HG03571 (cell line): ENCODE data around the gene TRIM52.
"Not testable (repeated sequence)": the region's sequence is repeated elsewhere in the genome, so short reads cannot be mapped to it uniquely, and the experiment has no call there.

ENCODE experiments used
- ATAC-seq: cut with Tn5 transposase; IDR thresholded peaks from one replicate; pipeline ENCODE4 v1.9.1; 2021; ENCODE audit not compliant: unreplicated experiment

The TRIM52 gene

DNA sequence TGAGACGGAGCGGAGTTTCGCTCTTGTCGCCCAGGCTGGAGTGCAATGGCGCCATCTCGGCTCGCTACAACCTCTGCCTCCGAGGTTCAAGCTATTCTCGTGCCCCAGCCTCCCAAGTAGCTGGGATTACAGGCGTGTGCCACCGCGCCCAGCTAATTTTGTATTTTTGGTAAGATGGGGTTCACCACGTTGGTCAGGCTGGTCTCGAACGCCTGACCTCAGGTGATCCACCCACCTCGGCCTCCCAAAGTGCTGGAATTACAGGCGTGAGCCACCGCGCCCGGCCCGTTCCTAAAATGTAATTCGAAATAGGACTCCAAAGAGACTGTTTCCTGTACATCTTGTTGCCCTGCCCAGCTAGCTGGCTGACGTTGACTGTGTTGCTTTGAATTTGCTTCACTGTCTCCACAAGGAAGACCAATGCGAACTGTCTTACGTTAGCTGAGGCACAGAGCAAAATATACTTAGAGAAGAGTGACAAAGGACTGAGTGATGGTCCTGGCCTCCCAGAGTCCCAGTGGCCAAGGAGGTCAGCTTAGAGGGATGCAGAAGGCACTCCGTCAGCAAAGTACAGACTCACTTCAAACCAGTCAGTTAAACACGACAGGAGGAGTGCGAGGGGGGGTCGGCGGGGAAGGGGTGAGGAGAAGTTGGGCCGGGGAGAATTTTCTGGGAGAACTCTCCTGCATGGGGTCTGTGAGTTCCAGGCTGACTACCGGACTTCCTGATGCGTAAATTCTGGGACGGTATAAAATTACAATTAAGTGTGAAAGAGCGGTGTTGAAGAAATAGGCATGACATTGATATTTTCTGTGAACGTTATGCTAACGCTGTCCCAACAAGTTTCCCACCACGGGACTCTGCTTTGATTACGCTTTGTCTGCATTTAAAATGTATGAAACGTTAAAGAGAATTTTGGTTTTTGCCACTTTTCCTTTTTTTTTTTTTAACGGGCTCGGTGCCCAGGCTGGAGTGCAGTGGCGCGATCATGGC lies 44.6 kb downstream of the TRIM52 start:
- ATAC-seq = no peak

DNA sequence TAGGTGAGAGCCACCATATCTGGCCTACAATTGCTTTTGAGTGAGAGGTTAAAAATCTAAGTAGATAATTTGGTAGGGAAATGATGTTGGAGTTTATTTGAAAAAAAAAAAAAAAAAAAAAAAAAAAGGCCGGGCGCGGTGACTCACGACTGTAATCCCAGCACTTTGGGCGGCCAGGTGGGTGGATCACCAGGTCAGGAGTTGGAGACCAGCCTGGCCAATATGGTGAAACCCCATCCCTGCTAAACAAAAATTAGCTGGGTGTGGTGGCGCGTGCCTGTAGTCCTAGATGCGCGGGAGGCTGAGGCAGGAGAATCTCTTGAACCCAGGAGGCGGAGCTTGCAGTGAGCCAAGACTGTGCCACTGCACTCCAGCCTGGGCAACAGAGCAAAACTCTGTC lies 46.7 kb downstream of the TRIM52 start:
- not testable (repeated sequence) for ATAC-seq

GRCh38 chr5:181212934-181213333 lies 48.0 kb downstream of the TRIM52 start:
- ATAC-seq = no peak

- ATAC-seq = no peak
Observed at GRCh38 chr5:181212080-181212479, 48.9 kb downstream of the TRIM52 start.

GRCh38 chr5:181211208-181211607 lies 49.7 kb downstream of the TRIM52 start:
- ATAC-seq = no peak

- not testable (repeated sequence) for ATAC-seq
Observed at GRCh38 chr5:181210698-181211097, 50.2 kb downstream of the TRIM52 start.

DNA sequence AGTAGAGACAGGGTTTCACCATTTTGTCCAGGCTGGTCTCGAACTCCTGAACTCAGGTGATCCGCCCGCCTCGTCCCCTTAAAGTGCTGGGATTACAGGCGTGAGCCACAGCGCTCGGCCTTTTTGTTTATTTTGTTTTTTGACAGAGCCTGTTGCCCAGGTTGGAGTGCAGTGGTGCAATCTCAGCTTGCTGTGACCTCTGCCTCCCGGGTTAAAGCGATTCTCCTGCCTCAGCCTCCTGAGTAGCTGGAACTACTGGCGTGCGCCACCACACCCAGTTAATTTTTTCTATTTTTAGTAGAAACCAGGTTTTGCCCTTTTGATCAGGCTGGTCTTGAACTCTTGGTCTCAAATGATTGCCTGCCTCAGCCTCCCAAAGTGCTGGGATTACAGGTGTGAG lies 50.8 kb downstream of the TRIM52 start:
- not testable (repeated sequence) for ATAC-seq

GRCh38 chr5:181209006-181209405 lies 51.9 kb downstream of the TRIM52 start:
- ATAC-seq = not testable (repeated sequence)

GRCh38 chr5:181207960-181208253 lies 53.0 kb downstream of the TRIM52 start:
- ATAC-seq = no peak

DNA sequence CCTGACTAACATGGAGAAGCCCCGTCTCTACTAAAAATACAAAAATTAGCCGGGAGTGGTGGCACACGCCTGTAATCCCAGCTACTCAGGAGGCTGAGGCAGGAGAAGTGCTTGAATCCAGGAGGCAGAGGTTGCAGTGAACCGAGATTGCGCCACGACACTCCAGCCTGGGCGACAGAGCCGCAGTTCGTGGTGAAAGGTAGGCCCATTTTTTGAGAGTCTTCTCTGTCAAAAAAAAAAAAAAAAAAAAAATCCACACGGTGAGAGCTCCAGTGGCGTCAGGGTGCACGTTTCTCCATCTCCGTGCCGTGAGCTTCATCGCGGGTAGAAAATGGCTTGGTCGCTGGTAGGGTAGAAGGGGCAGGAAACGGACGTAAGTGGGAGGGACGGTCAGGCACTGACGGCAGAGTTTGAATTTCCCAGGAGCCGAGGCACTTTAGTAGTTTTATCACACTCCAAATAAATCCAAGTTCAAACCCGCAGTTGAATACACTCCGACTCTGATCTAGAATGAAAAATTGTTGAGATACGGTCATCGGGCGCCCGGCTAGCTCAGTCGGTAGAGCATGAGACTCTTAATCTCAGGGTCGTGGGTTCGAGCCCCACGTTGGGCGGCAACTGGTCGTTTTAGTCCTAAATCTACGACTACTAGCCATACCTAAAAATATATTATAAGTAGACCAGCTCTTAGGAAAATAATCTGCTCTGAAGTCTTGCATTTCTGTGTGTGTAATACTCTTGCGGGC lies 53.6 kb downstream of the TRIM52 start:
- no peak for ATAC-seq

- ATAC-seq = no peak
Observed at GRCh38 chr5:181205761-181206649, 54.9 kb downstream of the TRIM52 start.
